HEK293 (cell line): Measurements from ENCODE around the gene TMEM238.
A peak's percentile ranks its signal among the peaks of the same experiment; 100 is the strongest.

ENCODE experiments used
- CTCF ChIA-PET: fragments of 350-600 bp; formaldehyde crosslinking; extraction: SDS; loops from one replicate; lab custom pipeline; 2021; ENCODE audit warnings: antibody characterized with exemption; lab: Yijun Ruan, JAX
- POLR2A ChIA-PET: fragments of 300-600 bp; formaldehyde crosslinking; extraction: SDS; loops from one replicate; lab custom pipeline; 2020; ENCODE audit warnings: antibody characterized with exemption, inconsistent platforms; lab: Yijun Ruan, JAX
- H3K27ac ChIP-seq: fragments of 200-500 bp; sonication (Bioruptor generic); 2 replicates; pipeline ENCODE4 v1.5.1; 2014; ENCODE audit warnings: low read depth, low read length, control low read depth, inconsistent platforms; ENCODE audit errors: extremely low read depth
- H3K36me3 ChIP-seq, 2 experiments: fragments of 200-500 bp in 1 of 2; sonication (Bioruptor generic) in 1 of 2; 1 replicate in 1 of 2; 2 replicates in 1 of 2; pipeline ENCODE4 v1.5.1; 2014 to 2017; ENCODE audit warnings: inconsistent platforms in 2 of 2, low read length in 2 of 2; ENCODE audit not compliant: control insufficient read depth in 2 of 2, insufficient read depth in 1 of 2
- H3K4me1 ChIP-seq: fragments of 200-500 bp; sonication (Bioruptor generic); 2 replicates; pipeline ENCODE4 v1.5.1; 2014; ENCODE audit warnings: mild to moderate bottlenecking, low read length, inconsistent platforms; ENCODE audit not compliant: control insufficient read depth, insufficient read depth
- H3K4me3 ChIP-seq: 2 replicates; pipeline ENCODE4 v1.5.1; 2011; ENCODE audit warnings: low read depth, mild to moderate bottlenecking, control low read depth, low read length, moderate library complexity
- H3K9me3 ChIP-seq: fragments of 200-500 bp; sonication (Bioruptor generic); 2 replicates; pipeline ENCODE4 v1.5.1; 2014; ENCODE audit warnings: low read depth, low read length, inconsistent platforms; ENCODE audit not compliant: control insufficient read depth, insufficient read depth
- GLIS1 ChIP-seq: fragments of 450-650 bp; formaldehyde crosslinking; IDR thresholded peaks from 2 replicates; pipeline ENCODE4 v1.5.1; 2016; ENCODE audit warnings: missing biosample characterization, missing genetic modification characterization
- GLIS2 ChIP-seq: fragments of 450-650 bp; formaldehyde crosslinking; IDR thresholded peaks from 2 replicates; pipeline ENCODE4 v1.5.1; 2016; ENCODE audit warnings: missing biosample characterization, missing genetic modification characterization
- KLF1 ChIP-seq: fragments of 450-650 bp; formaldehyde crosslinking; IDR thresholded peaks from 2 replicates; pipeline ENCODE4 v1.5.1; 2016; ENCODE audit warnings: missing biosample characterization, missing genetic modification characterization
- PRDM1 ChIP-seq: fragments of 450-650 bp; formaldehyde crosslinking; IDR thresholded peaks from 2 replicates; pipeline ENCODE4; 2016; ENCODE audit warnings: missing biosample characterization, missing genetic modification characterization
- SP7 ChIP-seq: fragments of 450-650 bp; formaldehyde crosslinking; IDR thresholded peaks from 2 replicates; pipeline ENCODE4 v1.5.1; 2016; ENCODE audit warnings: missing biosample characterization, missing genetic modification characterization
- ZBTB17 ChIP-seq: fragments of 450-650 bp; formaldehyde crosslinking; IDR thresholded peaks from 2 replicates; pipeline ENCODE4 v1.5.1; 2016; ENCODE audit warnings: missing biosample characterization, missing genetic modification characterization
- ZBTB20 ChIP-seq: fragments of 450-650 bp; formaldehyde crosslinking; IDR thresholded peaks from 2 replicates; pipeline ENCODE4 v1.5.1; 2016; ENCODE audit warnings: missing biosample characterization, missing genetic modification characterization
- ZIC2 ChIP-seq: fragments of 450-650 bp; formaldehyde crosslinking; IDR thresholded peaks from 2 replicates; pipeline ENCODE4 v1.5.1; 2016; ENCODE audit warnings: missing biosample characterization, missing genetic modification characterization
- ZNF175 ChIP-seq: fragments of 450-650 bp; formaldehyde crosslinking; IDR thresholded peaks from 2 replicates; pipeline ENCODE4 v1.5.1; 2016; ENCODE audit warnings: missing biosample characterization, missing genetic modification characterization
- ZNF211 ChIP-seq: fragments of 450-650 bp; formaldehyde crosslinking; IDR thresholded peaks from 2 replicates; pipeline ENCODE4 v1.5.1; 2016; ENCODE audit warnings: low read depth, missing biosample characterization, missing genetic modification characterization
- ZNF221 ChIP-seq: fragments of 450-650 bp; formaldehyde crosslinking; IDR thresholded peaks from 2 replicates; pipeline ENCODE4 v1.5.1; 2017; ENCODE audit warnings: missing biosample characterization, missing genetic modification characterization, borderline replicate concordance
- ZNF24 ChIP-seq: fragments of 450-650 bp; formaldehyde crosslinking; IDR thresholded peaks from 2 replicates; pipeline ENCODE4 v1.5.1; 2016; ENCODE audit warnings: missing biosample characterization, missing genetic modification characterization
- ZNF362 ChIP-seq: fragments of 450-650 bp; formaldehyde crosslinking; IDR thresholded peaks from 2 replicates; pipeline ENCODE4 v1.5.1; 2016; ENCODE audit warnings: missing biosample characterization, missing genetic modification characterization
- ZNF830 ChIP-seq: fragments of 450-650 bp; IDR thresholded peaks from 2 replicates; pipeline ENCODE4 v1.5.0; 2018; ENCODE audit warnings: missing biosample characterization, missing genetic modification characterization, low read depth, mild to moderate bottlenecking, moderate library complexity
- TF ChIP-seq, protein P1 (sequence below): fragments of 450-650 bp; formaldehyde crosslinking; IDR thresholded peaks from 2 replicates; pipeline ENCODE4 v1.5.1; 2016; ENCODE audit warnings: missing biosample characterization, missing genetic modification characterization
- TF ChIP-seq, protein P2 (sequence below): fragments of 450-650 bp; formaldehyde crosslinking; IDR thresholded peaks from 2 replicates; pipeline ENCODE4 v1.5.1; 2016; ENCODE audit warnings: missing biosample characterization, missing genetic modification characterization
- TF ChIP-seq, protein P3 (sequence below): fragments of 450-650 bp; formaldehyde crosslinking; IDR thresholded peaks from 2 replicates; pipeline ENCODE4 v1.5.1; 2016; ENCODE audit warnings: missing biosample characterization, missing genetic modification characterization, borderline replicate concordance

TMEM238 gene

GRCh38 chr19:55376241-55376933 is 7.7 kb downstream of the TMEM238 start, which contains the start of gene TMEM190 (continued):
- peak; percentile 92 for TF ChIP-seq KLF1 (tag by site-specific recombination)
- TF ChIP-seq, all 188 proteins: peak for 6

DNA sequence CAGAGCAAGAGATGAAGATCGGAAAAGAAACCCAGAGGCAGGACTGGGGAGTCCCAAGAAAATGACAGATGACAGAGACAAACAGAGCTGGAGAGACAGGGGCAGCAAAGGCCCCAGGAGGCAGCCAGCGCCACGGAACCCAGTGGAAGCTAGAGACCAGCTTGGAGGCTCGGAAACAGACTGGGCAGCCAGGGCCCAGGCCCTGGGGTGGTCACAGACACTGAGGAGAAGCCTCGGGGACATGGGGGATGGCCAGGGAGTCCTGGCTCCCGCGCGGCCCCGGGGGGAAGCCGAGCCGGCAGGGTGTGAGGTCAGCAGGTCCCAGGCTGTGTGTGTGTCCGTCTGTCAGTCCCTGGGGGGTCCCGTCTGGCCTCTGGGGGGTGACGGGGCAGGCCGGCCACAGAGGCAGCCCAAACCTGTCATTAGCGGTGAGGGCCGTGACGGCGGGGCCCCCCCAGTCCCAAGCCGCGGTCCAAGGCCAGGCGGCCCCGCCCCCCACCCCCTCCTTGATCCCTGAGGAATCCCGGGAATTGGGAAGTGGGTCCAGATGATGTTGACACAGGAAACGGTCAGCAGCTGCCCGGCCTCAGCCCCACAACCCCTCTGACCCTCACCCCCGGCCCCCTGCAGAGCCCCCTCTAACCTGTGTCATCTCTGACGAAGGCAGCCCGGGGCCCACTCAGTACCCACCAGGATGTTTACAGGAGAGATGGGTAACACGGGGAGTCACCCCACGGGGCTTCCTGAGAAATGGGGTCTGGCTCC is 9.9 kb downstream of the TMEM238 start:
- peaks cover 5% of the 10 kb centered on the region; the same call in 1 of the 2 replicates for H3K4me1 ChIP-seq
- no peak overlapping the region for H3K4me3 ChIP-seq
- no peaks in the 10 kb centered on the region for H3K36me3 ChIP-seq
- TF ChIP-seq ZNF175 (tag by site-specific recombination): no peak
- TF ChIP-seq, protein P1, sequence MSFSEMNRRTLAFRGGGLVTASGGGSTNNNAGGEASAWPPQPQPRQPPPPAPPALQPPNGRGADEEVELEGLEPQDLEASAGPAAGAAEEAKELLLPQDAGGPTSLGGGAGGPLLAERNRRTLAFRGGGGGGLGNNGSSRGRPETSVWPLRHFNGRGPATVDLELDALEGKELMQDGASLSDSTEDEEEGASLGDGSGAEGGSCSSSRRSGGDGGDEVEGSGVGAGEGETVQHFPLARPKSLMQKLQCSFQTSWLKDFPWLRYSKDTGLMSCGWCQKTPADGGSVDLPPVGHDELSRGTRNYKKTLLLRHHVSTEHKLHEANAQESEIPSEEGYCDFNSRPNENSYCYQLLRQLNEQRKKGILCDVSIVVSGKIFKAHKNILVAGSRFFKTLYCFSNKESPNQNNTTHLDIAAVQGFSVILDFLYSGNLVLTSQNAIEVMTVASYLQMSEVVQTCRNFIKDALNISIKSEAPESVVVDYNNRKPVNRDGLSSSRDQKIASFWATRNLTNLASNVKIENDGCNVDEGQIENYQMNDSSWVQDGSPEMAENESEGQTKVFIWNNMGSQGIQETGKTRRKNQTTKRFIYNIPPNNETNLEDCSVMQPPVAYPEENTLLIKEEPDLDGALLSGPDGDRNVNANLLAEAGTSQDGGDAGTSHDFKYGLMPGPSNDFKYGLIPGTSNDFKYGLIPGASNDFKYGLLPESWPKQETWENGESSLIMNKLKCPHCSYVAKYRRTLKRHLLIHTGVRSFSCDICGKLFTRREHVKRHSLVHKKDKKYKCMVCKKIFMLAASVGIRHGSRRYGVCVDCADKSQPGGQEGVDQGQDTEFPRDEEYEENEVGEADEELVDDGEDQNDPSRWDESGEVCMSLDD (tag by site-specific recombination): 0 out of 2 replicates have a peak, but pooled peaks have one; percentile 33
- TF ChIP-seq ZNF211 (tag by site-specific recombination): no peak
- TF ChIP-seq ZBTB20: no peak
- TF ChIP-seq SP7: peak; percentile 47; the same call in 1 of the 2 replicates
- peak; percentile 67; the same call in 1 of the 2 replicates for TF ChIP-seq ZIC2 (tag by site-specific recombination)
- TF ChIP-seq GLIS1: peak; percentile 95
- TF ChIP-seq ZNF221 (tag by site-specific recombination): no peak
- TF ChIP-seq ZBTB17 (tag by site-specific recombination): 0 out of 2 replicates have a peak, but pooled peaks have one; percentile 34
- TF ChIP-seq GLIS2: peak; percentile 72
- TF ChIP-seq, protein P2, sequence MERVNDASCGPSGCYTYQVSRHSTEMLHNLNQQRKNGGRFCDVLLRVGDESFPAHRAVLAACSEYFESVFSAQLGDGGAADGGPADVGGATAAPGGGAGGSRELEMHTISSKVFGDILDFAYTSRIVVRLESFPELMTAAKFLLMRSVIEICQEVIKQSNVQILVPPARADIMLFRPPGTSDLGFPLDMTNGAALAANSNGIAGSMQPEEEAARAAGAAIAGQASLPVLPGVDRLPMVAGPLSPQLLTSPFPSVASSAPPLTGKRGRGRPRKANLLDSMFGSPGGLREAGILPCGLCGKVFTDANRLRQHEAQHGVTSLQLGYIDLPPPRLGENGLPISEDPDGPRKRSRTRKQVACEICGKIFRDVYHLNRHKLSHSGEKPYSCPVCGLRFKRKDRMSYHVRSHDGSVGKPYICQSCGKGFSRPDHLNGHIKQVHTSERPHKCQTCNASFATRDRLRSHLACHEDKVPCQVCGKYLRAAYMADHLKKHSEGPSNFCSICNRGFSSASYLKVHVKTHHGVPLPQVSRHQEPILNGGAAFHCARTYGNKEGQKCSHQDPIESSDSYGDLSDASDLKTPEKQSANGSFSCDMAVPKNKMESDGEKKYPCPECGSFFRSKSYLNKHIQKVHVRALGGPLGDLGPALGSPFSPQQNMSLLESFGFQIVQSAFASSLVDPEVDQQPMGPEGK: peak; percentile 33; the same call in 1 of the 2 replicates
- TF ChIP-seq ZNF830 (tag by site-specific recombination): no peak
- no peak for TF ChIP-seq PRDM1 (tag by site-specific recombination)
- no peaks in the 10 kb centered on the region for H3K9me3 ChIP-seq
- ChIA-PET POLR2A (interaction anchor here (0.6 kb wide), 1 partner anchor 26 kb away, joined by 4 read pairs; no protein-coding TSS in a partner anchor), CTCF (interaction anchor here (1.4 kb wide), 1 partner anchor 35 kb away, joined by 5 read pairs; the partner anchor contains the start of gene KMT5C)
- H3K27ac ChIP-seq: no peak overlapping the region

GRCh38 chr19:55373306-55373992 is 10.6 kb downstream of the TMEM238 start:
- POLR2A ChIA-PET: interaction anchor here (0.8 to 1.8 kb wide), 9 partner anchors 9 to 114 kb away, joined by 3 to 12 read pairs (median 4); partner anchors contain the start of genes HSPBP1, KMT5C, PPP6R1 and TMEM238
- CTCF ChIA-PET: interaction anchor here (0.9 to 1.4 kb wide), 3 partner anchors 34 to 260 kb away, joined by 3 to 10 read pairs (median 5); partner anchors contain the start of gene KMT5C
- Histone ChIP-seq H3K4me3 (no peak overlapping the region), H3K9me3 (no peaks in the 10 kb centered on the region), H3K4me1 (peaks cover 5% of the 10 kb centered on the region; the same call in 1 of the 2 replicates), H3K27ac (no peak overlapping the region), H3K36me3 (no peaks in the 10 kb centered on the region)
- TF ChIP-seq ZNF362 (tag by site-specific recombination) (no peak), ZNF24 (no peak)
- TF ChIP-seq, protein P3, sequence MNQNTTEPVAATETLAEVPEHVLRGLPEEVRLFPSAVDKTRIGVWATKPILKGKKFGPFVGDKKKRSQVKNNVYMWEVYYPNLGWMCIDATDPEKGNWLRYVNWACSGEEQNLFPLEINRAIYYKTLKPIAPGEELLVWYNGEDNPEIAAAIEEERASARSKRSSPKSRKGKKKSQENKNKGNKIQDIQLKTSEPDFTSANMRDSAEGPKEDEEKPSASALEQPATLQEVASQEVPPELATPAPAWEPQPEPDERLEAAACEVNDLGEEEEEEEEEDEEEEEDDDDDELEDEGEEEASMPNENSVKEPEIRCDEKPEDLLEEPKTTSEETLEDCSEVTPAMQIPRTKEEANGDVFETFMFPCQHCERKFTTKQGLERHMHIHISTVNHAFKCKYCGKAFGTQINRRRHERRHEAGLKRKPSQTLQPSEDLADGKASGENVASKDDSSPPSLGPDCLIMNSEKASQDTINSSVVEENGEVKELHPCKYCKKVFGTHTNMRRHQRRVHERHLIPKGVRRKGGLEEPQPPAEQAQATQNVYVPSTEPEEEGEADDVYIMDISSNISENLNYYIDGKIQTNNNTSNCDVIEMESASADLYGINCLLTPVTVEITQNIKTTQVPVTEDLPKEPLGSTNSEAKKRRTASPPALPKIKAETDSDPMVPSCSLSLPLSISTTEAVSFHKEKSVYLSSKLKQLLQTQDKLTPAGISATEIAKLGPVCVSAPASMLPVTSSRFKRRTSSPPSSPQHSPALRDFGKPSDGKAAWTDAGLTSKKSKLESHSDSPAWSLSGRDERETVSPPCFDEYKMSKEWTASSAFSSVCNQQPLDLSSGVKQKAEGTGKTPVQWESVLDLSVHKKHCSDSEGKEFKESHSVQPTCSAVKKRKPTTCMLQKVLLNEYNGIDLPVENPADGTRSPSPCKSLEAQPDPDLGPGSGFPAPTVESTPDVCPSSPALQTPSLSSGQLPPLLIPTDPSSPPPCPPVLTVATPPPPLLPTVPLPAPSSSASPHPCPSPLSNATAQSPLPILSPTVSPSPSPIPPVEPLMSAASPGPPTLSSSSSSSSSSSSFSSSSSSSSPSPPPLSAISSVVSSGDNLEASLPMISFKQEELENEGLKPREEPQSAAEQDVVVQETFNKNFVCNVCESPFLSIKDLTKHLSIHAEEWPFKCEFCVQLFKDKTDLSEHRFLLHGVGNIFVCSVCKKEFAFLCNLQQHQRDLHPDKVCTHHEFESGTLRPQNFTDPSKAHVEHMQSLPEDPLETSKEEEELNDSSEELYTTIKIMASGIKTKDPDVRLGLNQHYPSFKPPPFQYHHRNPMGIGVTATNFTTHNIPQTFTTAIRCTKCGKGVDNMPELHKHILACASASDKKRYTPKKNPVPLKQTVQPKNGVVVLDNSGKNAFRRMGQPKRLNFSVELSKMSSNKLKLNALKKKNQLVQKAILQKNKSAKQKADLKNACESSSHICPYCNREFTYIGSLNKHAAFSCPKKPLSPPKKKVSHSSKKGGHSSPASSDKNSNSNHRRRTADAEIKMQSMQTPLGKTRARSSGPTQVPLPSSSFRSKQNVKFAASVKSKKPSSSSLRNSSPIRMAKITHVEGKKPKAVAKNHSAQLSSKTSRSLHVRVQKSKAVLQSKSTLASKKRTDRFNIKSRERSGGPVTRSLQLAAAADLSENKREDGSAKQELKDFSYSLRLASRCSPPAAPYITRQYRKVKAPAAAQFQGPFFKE: no peak
